Adipocyte (in vitro differentiated cells): ENCODE results near the gene HRG.

Source experiments
- DNase-seq: peaks from one replicate; pipeline ENCODE4 v3.0.0-alpha.2; 2015; ENCODE audit warnings: low read depth
- H3K27me3 ChIP-seq: replicated peaks from 2 replicates; pipeline ENCODE4 v1.7.0; 2013; ENCODE audit warnings: mild to moderate bottlenecking, low read length, moderate library complexity; ENCODE audit not compliant: control insufficient read depth, insufficient read depth
- H3K36me3 ChIP-seq: 2 replicates; pipeline ENCODE4 v1.7.0; 2013; ENCODE audit warnings: low read length, mild to moderate bottlenecking, moderate library complexity; ENCODE audit not compliant: control insufficient read depth, insufficient read depth, severe bottlenecking
- H3K4me1 ChIP-seq: 2 replicates; pipeline ENCODE4 v1.7.0; 2013; ENCODE audit warnings: mild to moderate bottlenecking, low read length, moderate library complexity; ENCODE audit not compliant: control insufficient read depth, insufficient read depth
- H3K4me3 ChIP-seq: 2 replicates; pipeline ENCODE4 v1.7.0; 2013; ENCODE audit warnings: mild to moderate bottlenecking, low read length, moderate library complexity
- H3K9ac ChIP-seq: 2 replicates; pipeline ENCODE4 v1.7.0; 2013; ENCODE audit warnings: mild to moderate bottlenecking, low read length, moderate library complexity
- H3K9me3 ChIP-seq: 2 replicates; pipeline ENCODE4 v1.7.0; 2013; ENCODE audit warnings: mild to moderate bottlenecking, low read length, moderate library complexity; ENCODE audit not compliant: control insufficient read depth

The HRG gene, protein sequence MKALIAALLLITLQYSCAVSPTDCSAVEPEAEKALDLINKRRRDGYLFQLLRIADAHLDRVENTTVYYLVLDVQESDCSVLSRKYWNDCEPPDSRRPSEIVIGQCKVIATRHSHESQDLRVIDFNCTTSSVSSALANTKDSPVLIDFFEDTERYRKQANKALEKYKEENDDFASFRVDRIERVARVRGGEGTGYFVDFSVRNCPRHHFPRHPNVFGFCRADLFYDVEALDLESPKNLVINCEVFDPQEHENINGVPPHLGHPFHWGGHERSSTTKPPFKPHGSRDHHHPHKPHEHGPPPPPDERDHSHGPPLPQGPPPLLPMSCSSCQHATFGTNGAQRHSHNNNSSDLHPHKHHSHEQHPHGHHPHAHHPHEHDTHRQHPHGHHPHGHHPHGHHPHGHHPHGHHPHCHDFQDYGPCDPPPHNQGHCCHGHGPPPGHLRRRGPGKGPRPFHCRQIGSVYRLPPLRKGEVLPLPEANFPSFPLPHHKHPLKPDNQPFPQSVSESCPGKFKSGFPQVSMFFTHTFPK

DNA sequence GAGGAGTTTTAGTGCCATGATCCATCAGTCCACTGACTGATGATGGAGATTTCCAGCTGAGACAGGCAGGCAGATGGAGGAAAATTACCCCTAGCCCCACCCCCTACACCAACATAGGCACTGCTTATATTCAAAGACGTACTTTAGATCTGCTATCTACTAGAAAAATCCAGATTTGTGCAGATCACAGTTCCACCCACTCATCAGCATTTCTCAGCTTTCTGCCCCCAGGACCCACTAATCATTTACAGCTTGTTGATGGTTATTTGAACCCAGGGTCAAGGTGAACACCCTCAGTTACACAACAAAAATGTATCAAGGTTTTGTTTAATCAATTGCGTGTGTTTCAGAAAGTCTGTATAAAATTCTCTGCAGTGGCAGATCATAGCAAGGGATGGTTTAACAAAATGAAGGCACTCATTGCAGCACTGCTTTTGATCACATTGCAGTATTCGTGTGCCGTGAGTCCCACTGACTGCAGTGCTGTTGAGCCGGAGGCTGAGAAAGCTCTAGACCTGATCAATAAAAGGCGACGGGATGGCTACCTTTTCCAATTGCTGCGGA, at the start of gene HRG:
Gene HRG, plus strand, starts transcription at position 390 of the 564 bp plus-strand sequence. Its CDS starts 18 bp downstream, at position 408.
- Histone ChIP-seq H3K36me3 (no peaks in the 10 kb centered on the region), H3K4me3 (no peak within 1 kb of the TSS), H3K27me3 (peaks cover 41% of the 10 kb centered on the region), H3K9me3 (no peaks in the 10 kb centered on the region), H3K9ac (no peak within 1 kb of the TSS), H3K4me1 (no peaks in the 10 kb centered on the region)
- no peak for DNase-seq

DNA sequence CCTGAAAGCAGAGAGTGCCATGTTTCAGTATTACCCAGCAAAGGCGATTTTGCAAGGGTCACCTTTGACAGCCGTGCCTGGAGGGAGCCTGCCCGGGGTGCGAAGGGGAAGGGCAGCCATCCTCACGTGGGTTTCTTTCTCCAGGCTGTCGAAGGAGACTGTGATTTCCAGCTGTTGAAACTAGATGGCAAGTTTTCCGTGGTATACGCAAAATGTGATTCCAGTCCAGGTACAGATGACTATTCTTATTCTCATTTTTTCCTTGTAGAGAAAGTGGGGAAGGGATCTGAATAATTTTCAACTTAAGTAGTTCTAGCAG, 49.6 kb upstream of the HRG start:
- no peak for DNase-seq
- Histone ChIP-seq H3K4me1 (peaks cover 4% of the 10 kb centered on the region), H3K36me3 (no peaks in the 10 kb centered on the region), H3K9me3 (no peaks in the 10 kb centered on the region), H3K4me3 (no peak overlapping the region), H3K27me3 (peaks cover 44% of the 10 kb centered on the region), H3K9ac (no peak overlapping the region)

DNA sequence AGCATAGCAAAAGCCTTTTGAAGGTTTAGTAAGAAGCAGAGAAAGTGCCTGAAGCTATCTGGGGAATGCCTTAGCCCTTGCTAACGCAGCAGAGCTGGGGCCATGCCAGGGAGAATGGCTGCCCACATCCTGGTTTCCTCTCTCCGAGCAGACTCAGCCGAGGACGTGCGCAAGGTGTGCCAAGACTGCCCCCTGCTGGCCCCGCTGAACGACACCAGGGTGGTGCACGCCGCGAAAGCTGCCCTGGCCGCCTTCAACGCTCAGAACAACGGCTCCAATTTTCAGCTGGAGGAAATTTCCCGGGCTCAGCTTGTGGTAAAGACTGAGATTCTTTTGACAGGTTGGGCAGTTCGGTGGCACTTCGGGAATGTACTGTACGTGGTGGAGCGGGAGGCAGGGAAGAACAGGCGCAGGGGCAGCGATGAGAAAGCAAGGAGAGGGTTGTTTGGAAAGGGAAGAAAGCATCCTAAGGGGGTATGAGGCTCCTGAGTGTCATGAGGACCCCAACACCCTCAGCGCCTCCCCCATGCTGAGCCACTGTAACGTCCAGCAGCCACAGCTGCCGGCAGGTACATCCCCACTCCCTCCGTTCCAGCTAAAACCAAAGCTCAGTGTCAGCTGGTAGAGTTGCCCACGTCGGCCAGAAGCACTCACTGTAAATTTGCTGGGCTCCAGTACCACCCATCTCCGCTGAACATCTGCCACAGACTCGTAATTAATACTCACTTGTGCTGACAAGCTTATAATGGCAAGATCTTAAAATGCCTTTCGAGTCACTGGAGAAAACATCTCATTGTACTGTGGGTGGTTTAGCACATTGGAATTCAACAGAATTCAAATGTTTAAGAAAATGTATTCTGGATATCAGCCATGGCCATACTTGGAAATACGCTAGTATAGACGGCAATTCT, 48.5 kb upstream of the HRG start:
- Histone ChIP-seq H3K9me3 (no peaks in the 10 kb centered on the region), H3K4me1 (peaks cover 4% of the 10 kb centered on the region), H3K36me3 (no peaks in the 10 kb centered on the region), H3K27me3 (peaks cover 50% of the 10 kb centered on the region), H3K4me3 (peak overlapping the region; percentile 12), H3K9ac (no peak overlapping the region)
- peak; percentile 97 for DNase-seq

DNA sequence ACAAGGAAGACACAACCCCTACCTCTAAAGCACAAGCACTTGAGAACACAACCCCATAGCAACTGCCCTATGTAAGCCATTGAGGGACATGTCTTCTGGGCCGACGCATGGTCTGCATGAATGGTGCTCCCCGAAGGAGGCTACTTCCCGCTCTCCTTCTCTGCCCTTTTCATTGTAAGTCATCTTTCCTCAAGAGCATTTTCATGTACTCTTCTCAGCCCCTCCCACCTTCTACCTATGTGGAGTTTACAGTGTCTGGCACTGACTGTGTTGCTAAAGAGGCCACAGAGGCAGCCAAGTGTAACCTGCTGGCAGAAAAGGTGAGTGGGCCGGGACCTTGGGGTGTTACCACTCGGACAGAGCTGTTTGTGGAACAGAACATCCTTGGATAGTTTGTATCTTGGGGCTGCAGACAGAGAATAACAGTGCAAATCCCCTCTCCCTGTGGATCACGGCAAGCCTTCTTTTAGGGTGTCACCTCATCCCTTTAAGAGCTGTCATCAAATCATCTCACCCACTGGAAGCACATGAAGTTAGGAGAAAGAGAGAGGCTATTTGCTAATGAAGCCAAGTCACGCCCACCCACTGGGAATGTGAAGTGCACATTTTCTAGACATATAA, 47.4 kb upstream of the HRG start:
- peaks cover 44% of the 10 kb centered on the region for H3K27me3 ChIP-seq
- H3K4me3 ChIP-seq: no peak overlapping the region
- no peaks in the 10 kb centered on the region for H3K9me3 ChIP-seq
- peaks cover 4% of the 10 kb centered on the region for H3K4me1 ChIP-seq
- H3K9ac ChIP-seq: no peak overlapping the region
- H3K36me3 ChIP-seq: no peaks in the 10 kb centered on the region
- DNase-seq: no peak

DNA sequence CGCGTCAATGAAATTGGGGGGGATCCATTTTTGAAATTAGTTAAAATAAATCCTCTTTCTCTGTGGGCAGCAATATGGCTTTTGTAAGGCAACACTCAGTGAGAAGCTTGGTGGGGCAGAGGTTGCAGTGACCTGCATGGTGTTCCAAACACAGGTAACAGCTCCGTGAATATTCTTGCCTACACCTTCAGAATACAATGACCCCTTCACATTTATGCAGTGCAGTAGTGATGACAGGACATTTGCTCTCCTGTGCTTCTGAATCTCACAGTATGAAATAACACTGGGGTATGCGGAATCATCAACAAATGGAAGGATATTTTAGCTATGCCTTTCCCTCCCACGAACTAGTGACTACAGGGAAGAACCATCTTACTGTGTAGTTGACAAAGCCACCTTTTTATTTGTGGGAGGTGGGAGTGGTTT, 46.0 kb upstream of the HRG start:
- H3K9me3 ChIP-seq: no peaks in the 10 kb centered on the region
- no peak for DNase-seq
- H3K27me3 ChIP-seq: peaks cover 32% of the 10 kb centered on the region
- H3K4me1 ChIP-seq: peaks cover 4% of the 10 kb centered on the region
- no peak overlapping the region for H3K9ac ChIP-seq
- no peaks in the 10 kb centered on the region for H3K36me3 ChIP-seq
- H3K4me3 ChIP-seq: no peak overlapping the region

DNA sequence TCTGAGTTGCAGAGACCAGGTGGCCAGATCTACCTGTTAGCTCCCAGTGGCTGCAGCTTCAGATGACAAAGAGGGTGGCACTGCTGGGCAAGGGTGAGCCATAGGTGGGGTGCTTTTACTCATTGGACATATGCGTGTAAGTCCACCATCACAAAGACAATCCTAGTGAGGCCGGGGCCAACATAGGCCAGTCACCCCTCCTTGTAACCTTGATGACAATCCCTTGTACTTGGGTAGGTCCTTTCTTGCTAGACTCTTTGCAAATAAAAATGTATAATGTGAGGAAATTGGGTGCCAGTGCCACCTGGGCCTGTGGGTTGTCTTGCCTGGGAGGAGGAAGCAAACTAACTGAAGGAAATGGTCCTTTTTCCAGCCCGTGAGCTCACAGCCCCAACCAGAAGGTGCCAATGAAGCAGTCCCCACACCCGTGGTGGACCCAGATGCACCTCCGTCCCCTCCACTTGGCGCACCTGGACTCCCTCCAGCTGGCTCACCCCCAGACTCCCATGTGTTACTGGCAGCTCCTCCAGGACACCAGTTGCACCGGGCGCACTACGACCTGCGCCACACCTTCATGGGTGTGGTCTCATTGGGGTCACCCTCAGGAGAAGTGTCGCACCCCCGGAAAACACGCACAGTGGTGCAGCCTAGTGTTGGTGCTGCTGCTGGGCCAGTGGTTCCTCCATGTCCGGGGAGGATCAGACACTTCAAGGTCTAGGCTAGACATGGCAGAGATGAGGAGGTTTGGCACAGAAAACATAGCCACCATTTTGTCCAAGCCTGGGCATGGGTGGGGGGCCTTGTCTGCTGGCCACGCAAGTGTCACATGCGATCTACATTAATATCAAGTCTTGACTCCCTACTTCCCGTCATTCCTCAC, 45.4 kb upstream of the HRG start:
- no peak for DNase-seq
- Histone ChIP-seq H3K9me3 (no peaks in the 10 kb centered on the region), H3K4me1 (peaks cover 4% of the 10 kb centered on the region), H3K36me3 (no peaks in the 10 kb centered on the region), H3K4me3 (no peak overlapping the region), H3K9ac (no peak overlapping the region), H3K27me3 (peaks cover 35% of the 10 kb centered on the region)

DNA sequence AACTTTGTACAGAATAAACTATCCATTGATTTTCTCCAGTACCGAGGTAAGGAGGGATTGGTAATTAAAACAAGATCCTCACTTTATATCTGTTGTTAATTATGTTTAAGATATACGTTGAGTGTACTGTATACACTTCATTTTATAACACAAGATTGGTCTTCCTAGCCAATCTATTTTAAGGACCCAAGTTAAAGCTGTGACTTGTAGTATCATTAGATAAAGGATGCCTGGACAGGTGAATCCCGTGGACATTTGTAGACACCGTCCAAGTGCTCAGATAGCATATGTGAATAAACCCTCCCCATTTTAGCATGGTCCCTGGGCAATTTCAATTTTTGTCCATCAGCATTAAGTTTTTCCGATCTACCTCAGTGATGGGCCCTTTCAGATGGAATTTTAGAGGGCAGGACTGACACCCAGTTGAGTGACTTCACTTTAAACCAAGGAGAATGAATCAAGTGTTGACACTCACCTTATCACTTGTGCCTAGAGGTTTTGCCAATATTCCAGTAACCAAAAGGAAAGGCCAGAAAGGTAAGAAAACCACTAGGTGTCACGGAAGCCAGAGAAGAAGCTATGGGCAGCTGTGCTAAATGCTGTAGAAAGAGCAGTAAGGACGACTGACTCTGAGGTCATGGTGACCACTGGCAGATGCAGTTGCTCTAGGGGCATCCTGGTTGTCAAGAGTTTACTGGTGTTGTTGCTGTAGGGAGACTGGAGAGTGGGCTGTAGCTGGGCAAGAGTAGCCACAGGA, 43.7 kb upstream of the HRG start:
- H3K36me3 ChIP-seq: no peaks in the 10 kb centered on the region
- DNase-seq: no peak

DNA sequence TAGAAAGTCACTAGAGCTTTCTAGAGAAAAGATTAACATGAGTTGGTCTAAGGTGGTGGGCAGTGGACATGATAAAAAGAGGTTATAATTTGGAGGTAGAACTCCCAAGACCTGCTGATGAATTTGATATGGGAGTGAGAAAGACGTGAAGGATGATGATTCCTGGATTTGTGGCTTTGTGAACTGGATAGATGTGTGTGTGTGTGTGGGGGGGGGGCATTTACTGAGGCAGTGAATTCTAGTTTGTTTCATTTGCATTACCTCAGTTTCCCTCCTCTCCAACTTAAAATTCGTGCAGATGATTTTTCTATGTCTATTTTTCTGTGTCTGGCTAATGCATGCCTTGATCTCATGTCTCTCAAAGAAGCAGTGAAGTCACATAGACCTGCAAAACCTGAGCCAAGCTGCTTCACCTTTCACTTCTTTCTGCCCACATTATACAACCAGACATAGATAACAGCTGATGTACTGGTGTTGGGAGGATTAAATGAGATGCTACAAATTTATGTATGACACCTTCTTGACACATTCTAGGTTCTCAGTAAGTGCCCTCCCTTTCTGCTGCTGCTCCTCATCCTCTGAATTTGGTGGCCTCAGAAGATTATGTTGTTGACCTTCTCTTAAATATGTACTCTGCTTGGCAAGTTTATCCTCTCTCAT, 43.0 kb upstream of the HRG start:
- Histone ChIP-seq H3K9me3 (no peaks in the 10 kb centered on the region), H3K9ac (no peak overlapping the region), H3K36me3 (no peaks in the 10 kb centered on the region), H3K4me3 (no peak overlapping the region), H3K4me1 (no peaks in the 10 kb centered on the region), H3K27me3 (peaks cover 47% of the 10 kb centered on the region)
- DNase-seq: no peak

More for the DNA sequence above, 43.7 kb upstream of the HRG start:
- H3K9me3 ChIP-seq: no peaks in the 10 kb centered on the region
- no peak overlapping the region for H3K4me3 ChIP-seq
- no peaks in the 10 kb centered on the region for H3K4me1 ChIP-seq
- H3K9ac ChIP-seq: no peak overlapping the region
- peaks cover 48% of the 10 kb centered on the region for H3K27me3 ChIP-seq

DNA sequence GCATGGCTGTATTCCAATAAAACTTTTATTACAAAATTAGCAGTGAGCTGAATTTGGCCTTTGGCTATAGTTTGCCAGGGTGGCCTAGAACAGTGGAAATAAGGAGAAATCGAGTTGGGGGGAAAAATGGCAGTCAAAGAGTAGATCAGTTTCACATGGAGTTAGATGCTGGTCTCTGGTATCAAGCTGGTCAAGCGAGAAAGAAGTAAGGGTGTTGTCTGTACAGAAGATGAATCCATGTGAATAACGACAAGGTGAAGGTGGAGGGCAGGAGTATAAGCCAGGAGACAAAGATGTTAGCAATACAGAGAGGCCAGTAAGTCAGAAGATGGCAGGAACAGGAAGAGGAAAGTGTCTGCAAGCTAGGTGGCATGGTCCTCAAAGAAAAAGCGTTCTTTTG, 41.2 kb upstream of the HRG start:
- no peak for DNase-seq
- H3K9ac ChIP-seq: no peak overlapping the region
- H3K9me3 ChIP-seq: no peaks in the 10 kb centered on the region
- H3K36me3 ChIP-seq: no peaks in the 10 kb centered on the region
- no peaks in the 10 kb centered on the region for H3K4me1 ChIP-seq
- no peak overlapping the region for H3K4me3 ChIP-seq
- peaks cover 40% of the 10 kb centered on the region for H3K27me3 ChIP-seq
